ENCODE measurements around the gene SKIL.

DNA sequence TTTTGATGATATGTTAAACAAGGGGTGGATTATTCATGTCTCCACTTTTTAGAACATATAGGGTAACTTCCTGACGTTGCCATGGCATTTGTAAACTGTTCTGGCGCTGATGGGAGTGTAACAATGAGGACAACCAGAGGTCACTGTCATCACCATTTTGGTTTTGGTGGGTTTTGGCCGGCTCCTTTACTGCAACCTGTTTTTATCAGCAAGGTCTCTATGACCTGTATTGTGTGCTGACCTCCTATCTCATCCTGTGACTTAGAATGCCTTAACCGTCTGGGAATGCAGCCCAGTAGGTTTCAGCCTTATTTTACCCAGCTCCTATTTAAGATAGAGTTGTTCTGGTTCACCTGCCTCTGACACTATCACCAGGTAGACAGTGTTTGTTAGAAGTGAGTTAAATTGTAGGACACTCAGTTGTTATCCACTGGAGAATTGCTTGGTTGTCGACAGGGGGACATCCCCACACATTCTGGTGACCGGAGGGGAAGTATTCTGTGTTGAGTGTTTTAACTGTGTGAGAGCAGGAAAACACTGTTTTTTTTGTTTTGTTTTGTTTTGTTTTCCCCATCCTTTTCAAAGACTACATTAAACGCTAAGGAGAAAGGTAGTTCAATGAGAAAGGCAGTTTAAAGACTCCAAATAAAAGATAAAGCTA, 36.9 kb upstream of the SKIL start:
- TF ChIP-seq EZH2 (IDR thresholded peaks at IDR 0.05; ENCODE audit: insufficient read depth, poor library complexity, severe bottlenecking) (no peak), EZH2phosphoT487 (IDR thresholded peaks at IDR 0.05; ENCODE audit: insufficient read depth, low read depth) (no peak)
